RWPE2 (cell line): ENCODE data around the gene CALML3.

Experiments
- ATAC-seq: fragments of 200-7000 bp; cut with Tn5 transposase; 3 replicates; pipeline ENCODE4 v1.9.1; 2021; ENCODE audit warnings: low read depth
- DNase-seq: peaks from one replicate; pipeline ENCODE4 v3.0.0-alpha.2; 2020; ENCODE audit warnings: low spot score
- H3K27ac ChIP-seq: fragments of 450-650 bp; 2 replicates; pipeline ENCODE4 v1.5.1; 2017; ENCODE audit warnings: mild to moderate bottlenecking; ENCODE audit not compliant: poor library complexity, severe bottlenecking
- H3K27me3 ChIP-seq: fragments of 250-450 bp; sonication (Bioruptor Pico); 2 replicates; pipeline ENCODE4 v1.5.1; 2021; ENCODE audit warnings: mild to moderate bottlenecking, moderate library complexity; ENCODE audit not compliant: insufficient read depth, poor library complexity, severe bottlenecking
- H3K36me3 ChIP-seq: fragments of 250-450 bp; sonication (Bioruptor Pico); 2 replicates; pipeline ENCODE4 v1.5.1; 2020; ENCODE audit warnings: low read depth, mild to moderate bottlenecking, moderate library complexity
- H3K4me1 ChIP-seq: fragments of 250-450 bp; sonication (Bioruptor Pico); 2 replicates; pipeline ENCODE4 v1.5.1; 2021; ENCODE audit warnings: mild to moderate bottlenecking, moderate library complexity; ENCODE audit not compliant: insufficient read depth, poor library complexity, severe bottlenecking
- H3K4me3 ChIP-seq: fragments of 250-450 bp; sonication (Bioruptor Pico); 2 replicates; pipeline ENCODE4 v1.5.1; 2021; ENCODE audit warnings: mild to moderate bottlenecking, moderate library complexity; ENCODE audit not compliant: severe bottlenecking
- H3K9me3 ChIP-seq: fragments of 250-450 bp; sonication (Bioruptor Pico); 2 replicates; pipeline ENCODE4 v1.5.1; 2021; ENCODE audit warnings: mild to moderate bottlenecking, moderate library complexity; ENCODE audit not compliant: severe bottlenecking
- CTCF ChIP-seq: fragments of 450-650 bp; IDR thresholded peaks from one replicate; pipeline ENCODE4 v1.5.1; 2017; ENCODE audit warnings: mild to moderate bottlenecking, moderate library complexity; ENCODE audit not compliant: poor library complexity, severe bottlenecking

The CALML3 gene

DNA sequence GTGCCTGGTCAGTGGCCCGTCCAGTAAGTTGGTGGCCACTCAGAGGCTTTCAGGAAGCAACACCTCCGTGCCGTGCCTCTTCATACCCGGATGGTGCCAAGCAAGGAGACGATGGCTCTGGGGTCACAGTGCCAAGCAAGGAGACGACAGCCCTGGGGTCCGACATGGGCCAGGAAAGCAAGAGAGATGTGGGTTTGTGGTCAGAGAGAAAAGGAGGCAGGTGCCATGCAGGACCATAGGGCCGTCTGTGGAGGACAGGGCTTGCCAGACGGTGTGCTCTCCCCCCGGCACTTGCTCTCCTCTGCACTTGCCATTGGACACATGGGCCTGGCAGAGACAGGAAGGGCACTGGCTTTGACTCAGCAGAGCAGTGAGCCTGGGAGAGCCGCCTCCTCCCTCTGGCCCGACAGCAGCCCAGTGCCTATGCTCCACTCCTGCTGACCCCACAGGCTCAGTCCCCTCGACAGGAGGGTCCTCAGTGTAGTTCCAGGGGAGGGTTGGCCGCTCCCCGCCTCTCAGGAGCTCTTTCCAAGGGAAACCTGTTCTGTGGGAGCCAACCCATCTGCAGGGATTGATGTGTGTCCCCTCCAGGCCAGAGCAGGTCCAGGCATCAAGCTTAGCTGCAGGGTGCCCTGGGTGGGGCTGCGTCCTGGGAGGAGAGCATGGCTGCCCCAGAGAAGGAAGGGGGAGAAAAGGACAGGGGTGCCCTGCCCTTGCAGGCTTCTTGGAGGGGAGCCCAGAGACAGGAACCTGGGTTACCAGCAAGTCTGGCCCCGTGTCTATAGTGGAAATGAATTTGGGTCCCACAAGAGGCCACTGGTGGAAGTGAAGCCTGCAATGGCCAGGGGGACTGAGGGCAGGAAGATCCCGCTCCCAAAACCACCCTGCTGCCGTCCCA, 17.8 kb upstream of the CALML3 start:
- no peaks in the 10 kb centered on the region for H3K27me3 ChIP-seq
- no peak for TF ChIP-seq CTCF
- H3K4me3 ChIP-seq, result no peak overlapping the region
- no peak for DNase-seq
- peaks cover 7% of the 10 kb centered on the region for H3K4me1 ChIP-seq
- ATAC-seq, result no peak
- H3K36me3 ChIP-seq, result no peaks in the 10 kb centered on the region
- H3K27ac ChIP-seq, result no peak overlapping the region
- H3K9me3 ChIP-seq, result no peaks in the 10 kb centered on the region

- Histone ChIP-seq H3K4me1 (peaks cover 7% of the 10 kb centered on the region), H3K27me3 (no peaks in the 10 kb centered on the region), H3K36me3 (no peaks in the 10 kb centered on the region), H3K27ac (no peak overlapping the region), H3K9me3 (no peaks in the 10 kb centered on the region), H3K4me3 (no peak overlapping the region)
- DNase-seq (peak; percentile 37), ATAC-seq (no peak)
- no peak for TF ChIP-seq CTCF
Observed at GRCh38 chr10:5507649-5508131, 17.1 kb upstream of the CALML3 start.

DNA sequence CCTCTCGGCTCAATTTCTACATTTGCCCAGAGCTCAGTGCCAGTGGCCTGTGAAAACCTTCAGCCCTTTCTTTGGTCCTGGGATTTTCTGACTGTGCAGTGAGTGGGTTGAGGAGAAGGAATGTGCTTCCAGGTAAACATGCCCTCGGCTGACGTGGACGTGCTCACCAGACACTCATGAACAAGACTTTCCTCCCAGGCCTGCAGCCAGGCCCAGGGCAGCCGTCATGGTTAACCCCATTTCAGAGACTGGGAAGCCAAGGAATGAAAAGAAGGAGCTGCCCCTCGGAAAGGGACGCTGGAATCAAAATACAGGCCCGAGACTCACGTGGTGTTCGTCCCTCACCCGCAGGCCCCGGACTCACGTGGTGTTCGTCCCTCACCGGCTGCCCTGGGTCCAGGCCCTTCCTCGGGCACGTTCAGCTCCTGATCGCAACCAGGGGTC, 16.6 kb upstream of the CALML3 start:
- H3K9me3 ChIP-seq, result no peaks in the 10 kb centered on the region
- H3K36me3 ChIP-seq, result no peaks in the 10 kb centered on the region
- no peak for TF ChIP-seq CTCF
- no peak overlapping the region for H3K4me3 ChIP-seq
- H3K27ac ChIP-seq, result no peak overlapping the region
- DNase-seq, result peak; percentile 42
- H3K4me1 ChIP-seq, result peaks cover 5% of the 10 kb centered on the region
- ATAC-seq, result no peak
- H3K27me3 ChIP-seq, result no peaks in the 10 kb centered on the region

DNA sequence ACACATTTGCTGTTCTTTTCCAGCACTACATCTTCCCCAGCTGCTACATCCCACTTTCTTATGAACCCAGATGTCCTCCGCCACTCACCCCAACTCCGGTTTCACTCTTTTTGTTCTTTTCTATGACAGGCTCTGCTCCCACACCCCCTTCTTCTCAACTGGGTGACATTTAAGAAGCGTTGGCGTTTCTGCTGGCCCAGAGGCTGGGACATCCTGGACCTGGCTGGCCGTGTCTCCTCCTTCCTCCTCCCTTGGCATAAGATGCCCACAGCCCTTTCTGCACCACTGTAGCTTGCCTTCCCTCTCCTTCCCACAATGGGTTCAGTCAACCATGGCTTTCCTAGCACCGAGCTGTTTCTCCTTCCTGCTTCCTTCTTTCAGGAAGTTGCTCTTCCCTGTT, 16.0 kb upstream of the CALML3 start:
- H3K9me3 ChIP-seq, result no peaks in the 10 kb centered on the region
- H3K27me3 ChIP-seq, result no peaks in the 10 kb centered on the region
- H3K4me1 ChIP-seq, result no peaks in the 10 kb centered on the region
- no peak overlapping the region for H3K27ac ChIP-seq
- ATAC-seq (no peak), DNase-seq (no peak)
- no peak for TF ChIP-seq CTCF
- H3K4me3 ChIP-seq, result no peak overlapping the region
- H3K36me3 ChIP-seq, result no peaks in the 10 kb centered on the region

DNA sequence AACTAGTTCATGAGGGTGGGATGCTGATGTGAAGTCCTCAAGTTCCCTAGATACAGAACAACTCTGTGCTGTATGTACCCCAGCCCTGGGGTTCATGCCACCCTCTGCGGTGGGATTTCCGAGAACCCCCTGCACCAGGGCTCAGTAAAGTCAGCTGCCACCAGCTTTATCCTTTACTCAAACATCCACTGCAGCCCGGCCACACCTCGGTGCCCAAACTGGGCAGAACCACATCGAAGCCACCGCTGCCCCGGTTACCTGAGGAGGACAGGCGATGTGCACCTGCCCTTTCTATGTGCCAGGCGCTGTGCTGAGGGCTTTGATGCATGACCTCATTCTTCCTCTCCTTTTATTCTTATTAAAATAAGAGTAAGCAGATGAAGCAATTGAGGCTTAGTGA, 15.5 kb upstream of the CALML3 start:
- Histone ChIP-seq H3K27me3 (no peaks in the 10 kb centered on the region), H3K9me3 (no peaks in the 10 kb centered on the region), H3K4me1 (no peaks in the 10 kb centered on the region), H3K27ac (no peak overlapping the region), H3K36me3 (no peaks in the 10 kb centered on the region), H3K4me3 (no peak overlapping the region)
- peak; percentile 24 for DNase-seq
- TF ChIP-seq CTCF, result no peak
- ATAC-seq, result no peak
